HFF-Myc (cell line): ENCODE measurements around the gene TNP2.

Source experiments
- DNase-seq: peaks from one replicate; pipeline ENCODE4 v3.0.0-alpha.2; 2011; ENCODE audit warnings: low read depth; ENCODE audit errors: extremely low read depth
- H3K4me3 ChIP-seq: replicated peaks from 2 replicates; pipeline ENCODE4 v1.5.1; 2011; ENCODE audit warnings: low read depth, mild to moderate bottlenecking, control low read depth, low read length
- TF ChIP-seq, protein P1 (sequence below): IDR thresholded peaks from 2 replicates; pipeline ENCODE4 v1.5.1; 2012; ENCODE audit warnings: mild to moderate bottlenecking, low read depth, low read length, control low read depth; ENCODE audit errors: missing control alignments

Gene TNP2

DNA sequence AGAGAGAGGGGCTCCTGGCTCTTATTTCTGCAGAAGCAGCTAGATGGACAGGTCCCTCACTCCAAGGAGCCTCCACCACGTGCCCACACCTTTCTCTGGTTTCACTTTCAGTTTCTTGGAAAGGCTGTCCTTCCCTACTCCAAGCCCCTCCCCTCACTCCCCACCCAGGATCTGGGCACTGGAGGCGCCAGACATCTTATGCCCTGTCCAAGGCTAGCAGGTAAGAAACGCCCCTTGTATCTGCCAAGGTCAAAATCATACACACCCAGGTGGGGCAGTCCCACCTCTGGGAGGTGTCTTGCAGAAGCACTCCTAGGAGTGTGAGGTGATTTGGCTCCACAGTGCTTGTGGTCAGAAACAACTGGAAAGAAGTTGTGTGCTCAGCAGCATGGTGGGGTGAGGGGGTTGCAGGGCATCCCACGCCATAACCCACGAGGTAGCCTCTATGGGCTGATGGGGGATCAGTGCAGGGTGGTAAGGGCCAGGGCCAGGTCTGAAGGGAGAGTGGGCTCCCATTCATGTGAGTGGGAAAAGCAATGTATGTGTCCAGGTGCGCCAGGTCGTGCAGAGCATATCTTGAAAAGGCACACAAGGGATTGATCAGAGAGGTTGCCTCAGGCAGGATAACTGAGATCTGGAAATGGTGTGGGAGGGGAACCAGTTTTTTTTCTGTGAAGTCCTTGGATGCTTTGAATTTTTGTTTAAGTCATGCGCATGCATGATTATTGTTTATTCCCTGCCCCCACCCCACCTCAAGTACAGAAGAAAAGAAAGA, 43.8 kb upstream of the TNP2 start:
- TF ChIP-seq, protein P1, sequence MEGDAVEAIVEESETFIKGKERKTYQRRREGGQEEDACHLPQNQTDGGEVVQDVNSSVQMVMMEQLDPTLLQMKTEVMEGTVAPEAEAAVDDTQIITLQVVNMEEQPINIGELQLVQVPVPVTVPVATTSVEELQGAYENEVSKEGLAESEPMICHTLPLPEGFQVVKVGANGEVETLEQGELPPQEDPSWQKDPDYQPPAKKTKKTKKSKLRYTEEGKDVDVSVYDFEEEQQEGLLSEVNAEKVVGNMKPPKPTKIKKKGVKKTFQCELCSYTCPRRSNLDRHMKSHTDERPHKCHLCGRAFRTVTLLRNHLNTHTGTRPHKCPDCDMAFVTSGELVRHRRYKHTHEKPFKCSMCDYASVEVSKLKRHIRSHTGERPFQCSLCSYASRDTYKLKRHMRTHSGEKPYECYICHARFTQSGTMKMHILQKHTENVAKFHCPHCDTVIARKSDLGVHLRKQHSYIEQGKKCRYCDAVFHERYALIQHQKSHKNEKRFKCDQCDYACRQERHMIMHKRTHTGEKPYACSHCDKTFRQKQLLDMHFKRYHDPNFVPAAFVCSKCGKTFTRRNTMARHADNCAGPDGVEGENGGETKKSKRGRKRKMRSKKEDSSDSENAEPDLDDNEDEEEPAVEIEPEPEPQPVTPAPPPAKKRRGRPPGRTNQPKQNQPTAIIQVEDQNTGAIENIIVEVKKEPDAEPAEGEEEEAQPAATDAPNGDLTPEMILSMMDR = no peak
- DNase-seq = no peak
- no peak overlapping the region for H3K4me3 ChIP-seq

DNA sequence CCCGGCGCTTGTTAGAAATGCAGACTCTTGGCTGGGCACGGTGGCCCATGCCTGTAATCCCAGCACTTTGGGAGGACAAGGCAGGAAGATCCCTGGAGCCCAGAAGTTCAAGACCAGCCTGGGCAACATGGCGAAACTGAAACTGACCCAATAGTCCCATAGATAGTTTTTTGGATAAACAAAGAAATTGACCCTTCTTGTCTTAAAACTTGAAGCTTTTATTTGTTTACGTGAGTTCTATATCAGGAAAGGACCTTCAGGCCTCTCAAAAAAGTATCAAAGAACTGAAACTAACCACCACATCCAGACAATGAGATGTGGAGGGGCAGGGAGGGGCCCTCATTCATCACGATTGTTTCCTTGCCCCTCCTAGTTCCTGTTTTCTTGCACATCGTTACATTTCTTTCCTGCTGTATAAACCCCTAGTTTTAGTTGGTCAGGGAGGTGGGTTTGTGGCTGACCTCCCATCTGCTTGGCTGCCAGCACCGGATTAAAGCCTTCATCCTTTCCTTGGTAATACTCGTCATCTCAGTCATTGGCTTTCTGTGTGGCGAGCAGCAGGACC, 42.0 kb upstream of the TNP2 start:
- no peak for DNase-seq
- TF ChIP-seq, protein P1 = no peak
- no peak overlapping the region for H3K4me3 ChIP-seq

DNA sequence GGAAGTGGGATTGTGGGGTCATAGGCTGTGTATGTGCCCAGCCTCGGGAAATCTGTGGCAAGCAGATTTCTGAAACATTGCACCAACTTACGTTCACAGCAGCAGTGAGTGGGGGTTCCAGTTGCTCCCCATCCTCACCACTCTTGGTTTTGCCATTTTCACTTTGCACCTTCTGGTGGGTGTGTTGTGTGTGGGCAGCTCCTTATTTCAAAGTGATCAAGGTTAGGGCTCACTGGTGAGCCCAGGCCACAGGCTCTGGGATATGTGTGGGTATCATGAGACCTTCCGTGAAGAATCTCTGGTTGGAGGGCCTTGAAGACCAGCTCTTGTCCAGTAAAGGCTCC, 41.5 kb upstream of the TNP2 start:
- no peak for DNase-seq
- H3K4me3 ChIP-seq = no peak overlapping the region
- TF ChIP-seq, protein P1 = no peak

DNA sequence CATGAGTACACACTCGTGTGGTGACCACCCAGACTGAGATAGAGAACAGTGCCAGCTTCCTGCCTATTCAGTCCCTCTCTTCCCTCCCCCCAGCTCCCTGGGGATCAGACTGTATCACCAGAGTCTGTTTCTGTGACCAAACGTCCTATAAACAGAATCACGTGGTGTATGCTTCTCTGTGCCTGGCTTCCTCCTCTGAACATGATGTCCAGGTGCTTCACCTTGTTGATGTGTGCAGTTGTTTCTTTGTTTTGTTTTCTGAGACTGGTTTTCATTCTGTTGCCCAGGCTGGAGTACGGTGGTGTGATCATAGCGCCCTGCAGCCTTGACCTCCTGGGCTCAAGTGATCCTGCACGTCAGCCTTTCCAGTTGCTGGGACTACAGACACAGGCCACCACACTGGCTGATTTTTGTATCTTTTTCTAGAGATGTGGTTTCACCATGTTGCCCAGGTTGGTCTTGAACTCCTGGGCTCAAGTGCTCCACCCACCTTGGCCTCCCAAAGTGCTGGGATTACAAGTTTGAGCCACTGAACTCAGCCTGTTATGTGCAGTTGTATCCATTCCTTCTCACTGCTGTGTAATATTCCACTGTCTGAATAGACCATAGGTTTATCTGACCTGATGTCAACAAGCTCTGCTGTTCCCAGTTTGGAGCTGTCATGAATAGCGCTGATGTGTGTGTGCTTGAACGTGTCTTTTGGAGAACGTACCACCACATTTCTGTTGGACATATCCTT, 40.9 kb upstream of the TNP2 start:
- no peak overlapping the region for H3K4me3 ChIP-seq
- TF ChIP-seq, protein P1 = no peak
- no peak for DNase-seq

DNA sequence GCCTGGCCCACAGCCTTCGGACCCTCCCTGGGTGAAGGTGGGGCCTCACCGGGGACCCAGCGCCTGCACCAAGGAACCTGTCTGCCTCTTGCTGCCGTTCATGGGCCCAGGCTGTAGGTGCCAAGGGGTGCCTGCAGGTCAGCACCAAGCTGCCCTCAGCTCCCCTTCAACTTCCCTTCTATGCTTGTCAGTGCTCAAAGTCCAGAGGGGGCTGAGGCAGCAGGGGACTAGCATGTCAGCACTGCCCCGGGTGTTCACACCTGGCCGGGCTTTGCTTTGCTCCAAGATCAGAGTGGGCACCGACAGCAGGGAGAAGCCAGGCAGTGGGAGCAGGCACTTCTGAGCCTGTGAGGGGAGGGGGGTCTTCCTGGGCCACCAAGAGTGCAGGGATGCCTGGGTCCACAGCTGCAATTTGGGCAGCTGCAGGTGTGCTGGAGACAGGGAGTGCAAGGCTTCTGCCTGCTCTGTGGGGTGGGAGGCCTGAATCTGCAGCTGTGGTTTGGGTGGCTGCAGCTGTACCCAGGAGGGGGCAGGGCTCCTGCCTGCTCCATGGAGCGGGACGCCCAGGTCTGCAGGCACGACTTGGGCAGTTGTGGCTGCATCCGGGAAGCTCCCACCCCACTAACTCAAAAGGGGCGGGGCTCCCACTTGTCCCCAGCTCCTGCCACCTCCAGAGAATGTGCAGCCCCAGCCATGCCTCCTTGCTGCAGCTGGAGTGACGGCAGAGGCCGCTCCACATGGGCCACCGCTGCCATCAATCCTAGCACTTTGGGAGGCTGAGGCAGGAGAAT, 39.6 kb upstream of the TNP2 start:
- no peak overlapping the region for H3K4me3 ChIP-seq
- DNase-seq = no peak
- TF ChIP-seq, protein P1 = no peak

DNA sequence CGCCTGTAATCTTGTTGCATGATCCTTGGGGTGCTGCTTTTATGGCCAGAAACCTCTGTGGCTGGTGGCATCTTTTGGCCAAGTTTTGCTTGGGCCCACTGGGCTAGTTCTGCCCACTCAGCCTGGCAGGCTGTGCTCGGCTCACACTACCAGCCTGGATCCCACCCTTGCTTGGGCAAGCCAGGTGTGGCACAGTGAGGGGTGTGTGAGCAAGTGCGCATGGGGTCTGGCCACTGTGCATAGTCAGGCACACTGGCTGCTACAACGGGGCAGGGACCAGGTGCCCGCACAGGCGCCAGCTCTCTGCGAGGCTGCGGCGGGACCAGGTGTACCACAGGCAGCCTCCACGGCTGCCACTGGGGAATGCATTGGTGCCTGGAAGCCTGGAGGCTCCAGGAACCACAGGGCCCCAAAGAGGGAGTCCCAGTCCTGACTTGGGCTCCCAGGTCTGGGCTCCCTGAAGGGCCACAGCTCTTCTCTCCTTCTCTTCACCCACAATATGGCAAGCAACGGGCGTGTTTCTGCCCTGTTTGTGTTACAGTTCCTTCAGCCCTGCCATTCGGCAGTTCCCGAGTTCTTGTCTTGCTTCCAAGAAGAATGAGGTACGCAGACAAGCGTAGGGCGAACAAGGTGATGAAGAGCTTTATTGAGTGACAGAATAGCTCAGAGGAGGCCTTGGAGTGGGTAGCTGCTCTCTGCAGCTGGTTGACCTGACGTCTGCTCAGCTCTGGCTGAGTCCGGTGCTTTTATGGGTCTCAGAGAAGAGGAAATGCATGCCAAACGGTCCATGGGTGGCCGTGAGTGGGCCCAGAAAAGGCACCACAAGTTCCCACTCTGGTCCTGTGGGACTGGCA, 38.7 kb upstream of the TNP2 start:
- no peak for DNase-seq
- TF ChIP-seq, protein P1 = no peak
- H3K4me3 ChIP-seq = no peak overlapping the region
